PC-3 (cell line): ENCODE data around the gene APMAP.

Source experiments
- EZH2 ChIP-seq: fragments of 300-600 bp; sonication (generic); IDR thresholded peaks from one replicate; pipeline ENCODE4 v1.6.1; 2017; ENCODE audit warnings: antibody characterized with exemption, mild to moderate bottlenecking, low read length; ENCODE audit not compliant: unreplicated experiment
- TF ChIP-seq, protein P1 (sequence below): fragments of 300-600 bp; sonication (generic); conservative IDR thresholded peaks from 2 replicates; pipeline ENCODE4 v1.5.1; 2017; ENCODE audit warnings: antibody characterized with exemption, low read depth, mild to moderate bottlenecking, low read length

DNA sequence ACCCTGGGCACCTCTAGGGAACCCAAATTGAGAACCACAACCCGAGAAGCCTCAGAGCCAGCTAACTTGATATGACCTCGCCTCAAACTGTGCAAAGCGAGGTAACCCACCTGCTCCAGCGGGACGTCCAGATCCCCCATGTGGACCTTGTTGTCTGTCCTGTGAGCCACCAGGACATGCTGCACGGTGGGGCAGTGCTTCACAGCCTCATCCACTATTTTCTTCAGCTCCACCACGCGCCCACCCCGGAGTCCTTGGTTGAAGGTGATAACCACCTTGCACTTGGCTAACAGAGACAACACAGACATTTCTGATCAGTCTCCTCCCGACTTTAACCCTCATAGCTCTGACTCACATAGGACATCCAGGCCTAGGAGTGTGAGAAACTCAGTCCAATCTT, 30.8 kb upstream of the APMAP start:
- TF ChIP-seq, protein P1, sequence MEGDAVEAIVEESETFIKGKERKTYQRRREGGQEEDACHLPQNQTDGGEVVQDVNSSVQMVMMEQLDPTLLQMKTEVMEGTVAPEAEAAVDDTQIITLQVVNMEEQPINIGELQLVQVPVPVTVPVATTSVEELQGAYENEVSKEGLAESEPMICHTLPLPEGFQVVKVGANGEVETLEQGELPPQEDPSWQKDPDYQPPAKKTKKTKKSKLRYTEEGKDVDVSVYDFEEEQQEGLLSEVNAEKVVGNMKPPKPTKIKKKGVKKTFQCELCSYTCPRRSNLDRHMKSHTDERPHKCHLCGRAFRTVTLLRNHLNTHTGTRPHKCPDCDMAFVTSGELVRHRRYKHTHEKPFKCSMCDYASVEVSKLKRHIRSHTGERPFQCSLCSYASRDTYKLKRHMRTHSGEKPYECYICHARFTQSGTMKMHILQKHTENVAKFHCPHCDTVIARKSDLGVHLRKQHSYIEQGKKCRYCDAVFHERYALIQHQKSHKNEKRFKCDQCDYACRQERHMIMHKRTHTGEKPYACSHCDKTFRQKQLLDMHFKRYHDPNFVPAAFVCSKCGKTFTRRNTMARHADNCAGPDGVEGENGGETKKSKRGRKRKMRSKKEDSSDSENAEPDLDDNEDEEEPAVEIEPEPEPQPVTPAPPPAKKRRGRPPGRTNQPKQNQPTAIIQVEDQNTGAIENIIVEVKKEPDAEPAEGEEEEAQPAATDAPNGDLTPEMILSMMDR = no peak
- TF ChIP-seq EZH2 = no peak
